OCI-LY1 (cell line): Measurements from ENCODE around the gene KDM4B.
"Not testable (repeated sequence)": the region's sequence is repeated elsewhere in the genome, so short reads cannot be mapped to it uniquely, and the experiment has no call there.

Experiments used
- H2AFZ ChIP-seq: fragments of 200-600 bp; sonication (generic), shearing (Covaris generic); 2 replicates; pipeline ENCODE4 v1.6.0; 2014; ENCODE audit warnings: antibody characterized with exemption, mild to moderate bottlenecking, low read length
- H3F3A ChIP-seq: fragments of 200-600 bp; sonication (generic), shearing (Covaris generic); 2 replicates; pipeline ENCODE4 v1.6.0; 2014; ENCODE audit warnings: mild to moderate bottlenecking, antibody characterized with exemption, low read length, moderate library complexity; ENCODE audit not compliant: insufficient read depth
- H3K27ac ChIP-seq: fragments of 200-600 bp; sonication (generic); 2 replicates; pipeline ENCODE4 v1.5.1; 2014; ENCODE audit warnings: low read length, mixed run types, mild to moderate bottlenecking, low read depth; ENCODE audit not compliant: poor library complexity, severe bottlenecking
- H3K27me3 ChIP-seq: fragments of 200-600 bp; sonication (generic); 2 replicates; pipeline ENCODE4 v1.6.0; 2014; ENCODE audit warnings: antibody characterized with exemption, mild to moderate bottlenecking, low read length, moderate library complexity; ENCODE audit not compliant: insufficient read depth
- H3K36me3 ChIP-seq: fragments of 200-600 bp; sonication (generic); 2 replicates; pipeline ENCODE4 v1.6.1; 2014; ENCODE audit warnings: mild to moderate bottlenecking, antibody characterized with exemption, low read length, moderate library complexity, mixed read lengths; ENCODE audit not compliant: insufficient read depth
- H3K4me1 ChIP-seq: fragments of 200-600 bp; sonication (generic); 2 replicates; pipeline ENCODE4 v1.5.1; 2014; ENCODE audit warnings: mild to moderate bottlenecking, low read length, moderate library complexity; ENCODE audit not compliant: insufficient read depth, severe bottlenecking
- H3K4me2 ChIP-seq: fragments of 200-600 bp; sonication (generic), shearing (Covaris generic); 2 replicates; pipeline ENCODE4 v1.6.1; 2014; ENCODE audit warnings: low read length
- H3K4me3 ChIP-seq: fragments of 200-600 bp; sonication (generic); 2 replicates; pipeline ENCODE4 v1.5.1; 2014; ENCODE audit warnings: low read length, low read depth, mild to moderate bottlenecking, mixed read lengths; ENCODE audit not compliant: poor library complexity, severe bottlenecking
- H3K79me2 ChIP-seq: fragments of 200-600 bp; shearing (Covaris generic); 2 replicates; pipeline ENCODE4 v1.6.1; 2016; ENCODE audit warnings: mixed run types, low read length, mixed read lengths; ENCODE audit not compliant: insufficient read depth
- H3K9ac ChIP-seq: fragments of 200-600 bp; sonication (generic), shearing (Covaris generic); 2 replicates; pipeline ENCODE4 v1.6.1; 2014; ENCODE audit warnings: mild to moderate bottlenecking, low read length, mixed read lengths
- H3K9me2 ChIP-seq: fragments of 200-600 bp; sonication (generic), shearing (Covaris generic); 2 replicates; pipeline ENCODE4 v1.6.1; 2014; ENCODE audit warnings: low read depth, mild to moderate bottlenecking, low read length, mixed read lengths
- H3K9me3 ChIP-seq: fragments of 200-600 bp; shearing (Covaris generic); 2 replicates; pipeline ENCODE4 v1.6.1; 2014; ENCODE audit warnings: low read length, mixed read lengths
- H4K20me1 ChIP-seq: fragments of 200-600 bp; sonication (generic), shearing (Covaris generic); 2 replicates; pipeline ENCODE4 v1.6.0; 2016; ENCODE audit warnings: mild to moderate bottlenecking, low read length; ENCODE audit not compliant: insufficient read depth
- CTCF ChIP-seq: fragments of 200-600 bp; sonication (generic), shearing (Covaris generic); IDR thresholded peaks from 2 replicates; pipeline ENCODE4 v1.5.1; 2017; ENCODE audit warnings: mild to moderate bottlenecking, antibody characterized with exemption, low read length, moderate library complexity, mixed read lengths
- EZH2 ChIP-seq: fragments of 200-600 bp; sonication (generic), shearing (Covaris generic); IDR thresholded peaks from 2 replicates; pipeline ENCODE4 v1.8.0; 2017; ENCODE audit warnings: borderline replicate concordance, mixed run types, mild to moderate bottlenecking, antibody characterized with exemption, low read length, moderate library complexity, mixed read lengths

Gene KDM4B

GRCh38 chr19:5193192-5193591 lies 224.3 kb downstream of the KDM4B start:
- Histone ChIP-seq H3K9me3 (no peaks in the 10 kb centered on the region), H2AFZ (no peak overlapping the region), H3K79me2 (no peaks in the 10 kb centered on the region), H3K27me3 (0 out of 2 replicates have a peak, but pooled peaks cover 3% of the 10 kb centered on the region), H3K27ac (no peak overlapping the region), H3K4me2 (no peak overlapping the region), H3K4me1 (no peaks in the 10 kb centered on the region), H4K20me1 (no peaks in the 10 kb centered on the region), H3K9me2 (no peaks in the 10 kb centered on the region), H3F3A (no peaks in the 10 kb centered on the region), H3K4me3 (no peak overlapping the region), H3K9ac (no peak overlapping the region), H3K36me3 (no peaks in the 10 kb centered on the region)
- TF ChIP-seq EZH2 (no peak), CTCF (no peak)

GRCh38 chr19:5194641-5195040 lies 225.7 kb downstream of the KDM4B start:
- no peak overlapping the region for H3K4me3 ChIP-seq

GRCh38 chr19:5195587-5195986 lies 226.7 kb downstream of the KDM4B start:
- H3K9me2 ChIP-seq, H2AFZ ChIP-seq, H3K4me2 ChIP-seq, H4K20me1 ChIP-seq, H3F3A ChIP-seq, H3K4me1 ChIP-seq, H3K27ac ChIP-seq, H3K27me3 ChIP-seq, H3K79me2 ChIP-seq, H3K36me3 ChIP-seq, H3K9me3 ChIP-seq, H3K4me3 ChIP-seq, H3K9ac ChIP-seq: not testable (repeated sequence)

More at GRCh38 chr19:5194641-5195040, 225.7 kb downstream of the KDM4B start:
- H3K9ac ChIP-seq, result no peak overlapping the region
- 0 out of 2 replicates have a peak, but pooled peaks cover 3% of the 10 kb centered on the region for H3K27me3 ChIP-seq
- H3K4me2 ChIP-seq, result no peak overlapping the region
- no peaks in the 10 kb centered on the region for H3K4me1 ChIP-seq
- TF ChIP-seq EZH2 (no peak), CTCF (no peak)
- no peak overlapping the region for H2AFZ ChIP-seq
- H3K36me3 ChIP-seq, result no peaks in the 10 kb centered on the region
- 0 out of 2 replicates have a peak, but pooled peaks cover under 1% of the 10 kb centered on the region for H3K9me3 ChIP-seq
- no peaks in the 10 kb centered on the region for H3K79me2 ChIP-seq
- H3K27ac ChIP-seq, result no peak overlapping the region
- H3F3A ChIP-seq, result no peaks in the 10 kb centered on the region
- no peaks in the 10 kb centered on the region for H3K9me2 ChIP-seq
- H4K20me1 ChIP-seq, result no peaks in the 10 kb centered on the region

GRCh38 chr19:5196832-5197231 lies 227.9 kb downstream of the KDM4B start:
- peaks cover 9% of the 10 kb centered on the region; the same call in 1 of the 2 replicates for H3K9me3 ChIP-seq
- no peaks in the 10 kb centered on the region for H3K27me3 ChIP-seq
- no peaks in the 10 kb centered on the region for H3K9me2 ChIP-seq

More at GRCh38 chr19:5196832-5197231, 227.9 kb downstream of the KDM4B start:
- no peak for TF ChIP-seq EZH2
- TF ChIP-seq CTCF, result no peak
- Histone ChIP-seq H2AFZ (no peak overlapping the region), H3F3A (no peaks in the 10 kb centered on the region), H3K36me3 (no peaks in the 10 kb centered on the region), H3K4me3 (no peak overlapping the region), H3K4me1 (no peaks in the 10 kb centered on the region), H4K20me1 (no peaks in the 10 kb centered on the region), H3K27ac (no peak overlapping the region), H3K9ac (no peak overlapping the region), H3K4me2 (no peak overlapping the region), H3K79me2 (no peaks in the 10 kb centered on the region)
